PC-3 (cell line): ENCODE data around the gene NCAPH2. TPM values are rescaled to one million over a fixed set of nuclear protein-coding genes. Genes with fewer than 3 reads are reported as not detected.

Source experiments
- ATAC-seq: fragments of 200-7000 bp; cut with Tn5 transposase; 2 replicates; pipeline ENCODE4 v1.9.1; 2020; ENCODE audit warnings: mild to moderate bottlenecking, moderate library complexity
- BruUV-seq: library from RNA; stranded (reverse); fragments of 400-500 nt; replicated peaks from 2 replicates; lab custom pipeline; 2021; lab: Mats Ljungman, UMichigan
- CTCF ChIA-PET: fragments of 300-600 bp; sonication (Branson Sonifier 250); formaldehyde crosslinking; loops from one replicate; lab custom pipeline; 2022; ENCODE audit warnings: antibody characterized with exemption; lab: Charles Lee
- POLR2A ChIA-PET: fragments of 300-600 bp; sonication (Branson Sonifier 250); formaldehyde crosslinking; loops from one replicate; lab custom pipeline; 2022; ENCODE audit warnings: antibody characterized with exemption; ENCODE audit not compliant: unreplicated experiment; lab: Charles Lee
- DNase-seq: peaks from one replicate; pipeline ENCODE4 v3.0.0-alpha.2; 2015
- H2AFZ ChIP-seq: fragments of 300-600 bp; sonication (generic); 2 replicates; pipeline ENCODE4 v1.6.0; 2016; ENCODE audit warnings: antibody characterized with exemption, low read length
- H3F3A ChIP-seq: fragments of 300-600 bp; sonication (generic); one replicate; pipeline ENCODE4 v1.6.0; 2017; ENCODE audit warnings: antibody characterized with exemption, low read length, control low read depth, mild to moderate bottlenecking; ENCODE audit not compliant: unreplicated experiment
- H3K27ac ChIP-seq: fragments of 300-600 bp; sonication (generic); 2 replicates; pipeline ENCODE4 v1.5.1; 2016; ENCODE audit warnings: mild to moderate bottlenecking, low read length
- H3K27me3 ChIP-seq: fragments of 300-600 bp; sonication (generic); 2 replicates; pipeline ENCODE4 v1.6.1; 2016; ENCODE audit warnings: low read length, mixed read lengths
- H3K36me3 ChIP-seq: fragments of 300-600 bp; sonication (generic); 2 replicates; pipeline ENCODE4 v1.6.1; 2016; ENCODE audit warnings: low read depth, mixed run types, low read length, mixed read lengths
- H3K4me1 ChIP-seq: fragments of 300-600 bp; sonication (generic); 2 replicates; pipeline ENCODE4 v1.5.1; 2016; ENCODE audit warnings: low read length; ENCODE audit not compliant: insufficient read depth
- H3K4me2 ChIP-seq: fragments of 300-600 bp; sonication (generic); 2 replicates; pipeline ENCODE4 v1.6.0; 2016; ENCODE audit warnings: low read length
- H3K4me3 ChIP-seq: fragments of 300-600 bp; sonication (generic); 2 replicates; pipeline ENCODE4 v1.5.1; 2016; ENCODE audit warnings: mild to moderate bottlenecking, low read length, mixed read lengths
- H3K79me2 ChIP-seq: fragments of 300-600 bp; sonication (generic); 2 replicates; pipeline ENCODE4 v1.6.1; 2017; ENCODE audit warnings: low read length, mixed read lengths
- H3K9ac ChIP-seq: fragments of 300-600 bp; sonication (generic); 2 replicates; pipeline ENCODE4 v1.6.0; 2016; ENCODE audit warnings: mild to moderate bottlenecking, low read length
- H3K9me2 ChIP-seq: fragments of 300-600 bp; sonication (generic); replicated peaks from 2 replicates; pipeline ENCODE4 v1.6.1; 2016; ENCODE audit warnings: mixed run types, low read length, mixed read lengths
- H3K9me3 ChIP-seq: fragments of 300-600 bp; sonication (generic); 2 replicates; pipeline ENCODE4 v1.6.1; 2016; ENCODE audit warnings: low read length, mixed read lengths
- H4K20me1 ChIP-seq: fragments of 300-600 bp; sonication (generic); 2 replicates; pipeline ENCODE4 v1.6.1; 2016; ENCODE audit warnings: low read length, mixed read lengths
- EZH2 ChIP-seq: fragments of 300-600 bp; sonication (generic); IDR thresholded peaks from one replicate; pipeline ENCODE4 v1.6.1; 2017; ENCODE audit warnings: antibody characterized with exemption, mild to moderate bottlenecking, low read length; ENCODE audit not compliant: unreplicated experiment
- EZH2phosphoT487 ChIP-seq: fragments of 300-600 bp; sonication (generic); IDR thresholded peaks from 2 replicates; pipeline ENCODE4 v1.6.1; 2018; ENCODE audit warnings: mild to moderate bottlenecking, antibody characterized with exemption, low read length, borderline replicate concordance
- intact Hi-C: fragments of 100-400 bp; cut with micrococcal nuclease; formaldehyde crosslinking; loops from 2 replicates; pipeline ENCODE4 v1.9.0; 2023
- total RNA-seq: library from RNA; depleted of rRNA; stranded (reverse); fragments of >200 nt; gene quantifications from 2 replicates; pipeline ENCODE4 v1.2.3, GENCODE V29; 2014
- TF ChIP-seq, protein P1 (sequence below): fragments of 300-600 bp; sonication (generic); conservative IDR thresholded peaks from 2 replicates; pipeline ENCODE4 v1.5.1; 2017; ENCODE audit warnings: antibody characterized with exemption, low read depth, mild to moderate bottlenecking, low read length

The NCAPH2 gene
- total RNA-seq, 1 experiment from 2014 or later = 75.4 TPM

DNA sequence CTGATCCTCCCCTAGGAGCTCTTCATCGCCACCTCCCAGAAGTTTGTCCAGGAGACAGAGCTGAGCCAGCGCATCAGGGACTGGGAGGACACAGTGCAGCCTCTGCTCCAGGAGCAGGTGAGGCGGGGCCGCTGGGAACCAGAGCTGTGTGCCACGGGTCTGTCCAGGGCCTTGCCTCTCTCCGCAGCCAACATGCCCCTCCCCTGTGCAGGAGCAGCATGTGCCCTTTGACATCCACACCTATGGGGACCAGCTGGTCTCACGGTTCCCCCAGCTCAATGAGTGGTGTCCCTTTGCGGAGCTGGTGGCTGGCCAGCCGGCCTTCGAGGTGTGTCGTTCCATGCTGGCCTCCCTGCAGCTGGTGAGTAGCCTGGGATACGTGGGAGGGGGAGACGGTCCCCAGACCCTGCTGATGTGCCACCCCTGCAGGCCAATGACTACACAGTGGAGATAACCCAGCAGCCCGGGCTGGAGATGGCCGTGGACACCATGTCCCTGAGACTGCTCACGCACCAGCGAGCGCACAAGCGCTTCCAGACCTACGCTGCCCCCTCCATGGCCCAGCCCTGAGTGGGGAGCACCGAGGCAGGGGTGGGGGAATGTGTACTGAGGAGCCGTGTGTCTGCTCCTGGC, 14.9 kb downstream of the NCAPH2 start:
- CTCF ChIA-PET = no interaction called here
- no peaks in the 10 kb centered on the region for H3K9me3 ChIP-seq
- no peaks in the 10 kb centered on the region for H3K9me2 ChIP-seq
- no peak for DNase-seq
- H3K9ac ChIP-seq = no peak overlapping the region
- H3K4me2 ChIP-seq = no peak overlapping the region
- intact Hi-C loops = no loop called here
- no peaks in the 10 kb centered on the region for H3F3A ChIP-seq
- H3K36me3 ChIP-seq = no peaks in the 10 kb centered on the region; the same call in 1 of the 2 replicates
- H2AFZ ChIP-seq = no peak overlapping the region
- ATAC-seq = no peak
- H3K4me3 ChIP-seq = no peak overlapping the region
- POLR2A ChIA-PET = interaction anchor here (0.5 kb wide), 1 partner anchor 96 kb away, joined by 7 read pairs; no protein-coding TSS in a partner anchor
- H3K4me1 ChIP-seq = peaks cover 9% of the 10 kb centered on the region; the same call in 1 of the 2 replicates
- peaks cover 25% of the 10 kb centered on the region for H3K79me2 ChIP-seq
- no TSS peak for BruUV-seq
- TF ChIP-seq EZH2 = no peak
- TF ChIP-seq EZH2phosphoT487 = no peak
- TF ChIP-seq, protein P1, sequence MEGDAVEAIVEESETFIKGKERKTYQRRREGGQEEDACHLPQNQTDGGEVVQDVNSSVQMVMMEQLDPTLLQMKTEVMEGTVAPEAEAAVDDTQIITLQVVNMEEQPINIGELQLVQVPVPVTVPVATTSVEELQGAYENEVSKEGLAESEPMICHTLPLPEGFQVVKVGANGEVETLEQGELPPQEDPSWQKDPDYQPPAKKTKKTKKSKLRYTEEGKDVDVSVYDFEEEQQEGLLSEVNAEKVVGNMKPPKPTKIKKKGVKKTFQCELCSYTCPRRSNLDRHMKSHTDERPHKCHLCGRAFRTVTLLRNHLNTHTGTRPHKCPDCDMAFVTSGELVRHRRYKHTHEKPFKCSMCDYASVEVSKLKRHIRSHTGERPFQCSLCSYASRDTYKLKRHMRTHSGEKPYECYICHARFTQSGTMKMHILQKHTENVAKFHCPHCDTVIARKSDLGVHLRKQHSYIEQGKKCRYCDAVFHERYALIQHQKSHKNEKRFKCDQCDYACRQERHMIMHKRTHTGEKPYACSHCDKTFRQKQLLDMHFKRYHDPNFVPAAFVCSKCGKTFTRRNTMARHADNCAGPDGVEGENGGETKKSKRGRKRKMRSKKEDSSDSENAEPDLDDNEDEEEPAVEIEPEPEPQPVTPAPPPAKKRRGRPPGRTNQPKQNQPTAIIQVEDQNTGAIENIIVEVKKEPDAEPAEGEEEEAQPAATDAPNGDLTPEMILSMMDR = no peak
- no peaks in the 10 kb centered on the region; the same call in 1 of the 2 replicates for H4K20me1 ChIP-seq
- no peaks in the 10 kb centered on the region for H3K27me3 ChIP-seq
- H3K27ac ChIP-seq = no peak overlapping the region

DNA sequence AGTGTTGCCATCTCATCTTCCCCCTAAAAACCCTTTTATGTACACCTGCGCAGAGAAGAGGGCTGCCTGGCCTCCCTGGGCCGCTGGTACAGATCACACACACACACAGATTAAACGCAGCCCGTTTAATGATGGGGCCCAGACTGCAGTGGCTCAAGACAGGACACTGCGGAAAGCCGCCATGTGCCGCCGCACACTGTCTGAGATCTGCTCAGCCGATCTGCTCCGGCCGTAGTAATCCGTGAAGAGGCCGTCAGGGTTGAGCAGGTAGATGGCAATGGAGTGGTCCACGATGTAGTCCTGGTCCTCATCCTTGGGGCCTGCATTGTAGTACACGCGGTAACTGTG, 15.4 kb downstream of the NCAPH2 start:
- no peaks in the 10 kb centered on the region for H3K9me2 ChIP-seq
- TF ChIP-seq, protein P1 = no peak
- no peak for TF ChIP-seq EZH2
- TF ChIP-seq EZH2phosphoT487 = no peak
- CTCF ChIA-PET = no interaction called here
- H3K9ac ChIP-seq = no peak overlapping the region
- no peak overlapping the region for H2AFZ ChIP-seq
- H3K4me3 ChIP-seq = no peak overlapping the region
- no peak for DNase-seq
- POLR2A ChIA-PET = no interaction called here
- H3K27me3 ChIP-seq = no peaks in the 10 kb centered on the region
- 0 out of 2 replicates have a peak overlapping the region, but pooled peaks have one; percentile 98 for H3K4me2 ChIP-seq
- H3K27ac ChIP-seq = no peak overlapping the region
- ATAC-seq = no peak
- no peaks in the 10 kb centered on the region; the same call in 1 of the 2 replicates for H3K36me3 ChIP-seq
- no peaks in the 10 kb centered on the region for H3F3A ChIP-seq
- intact Hi-C loops = no loop called here
- no TSS peak for BruUV-seq
- H4K20me1 ChIP-seq = no peaks in the 10 kb centered on the region; the same call in 1 of the 2 replicates
- H3K79me2 ChIP-seq = peaks cover 25% of the 10 kb centered on the region
- H3K4me1 ChIP-seq = peaks cover 9% of the 10 kb centered on the region; the same call in 1 of the 2 replicates
- no peaks in the 10 kb centered on the region for H3K9me3 ChIP-seq
